Nephron (organoid): ENCODE results near the gene GAL3ST2.

Source experiments
- H3K27ac Mint-ChIP-seq, 3 experiments: 2 replicates each; pipeline ENCODE4 v1.8.0; 2020; ENCODE audit warnings: mixed read lengths in 3 of 3, mild to moderate bottlenecking in 2 of 3, moderate library complexity in 1 of 3
- H3K27me3 Mint-ChIP-seq: 2 replicates; pipeline ENCODE4 v1.8.0; 2021; ENCODE audit warnings: low read depth, mild to moderate bottlenecking, moderate library complexity, mixed read lengths
- H3K36me3 Mint-ChIP-seq: 2 replicates; pipeline ENCODE4 v1.8.0; 2020; ENCODE audit warnings: low read depth, mixed read lengths
- H3K4me1 Mint-ChIP-seq: 2 replicates; pipeline ENCODE4 v1.8.0; 2020; ENCODE audit warnings: mixed read lengths
- H3K4me3 Mint-ChIP-seq, 3 experiments: 2 replicates each; pipeline ENCODE4 v1.8.0; 2020; ENCODE audit warnings: mild to moderate bottlenecking in 3 of 3, mixed read lengths in 3 of 3, moderate library complexity in 2 of 3
- H3K9me3 Mint-ChIP-seq: 2 replicates; pipeline ENCODE4 v1.8.0; 2020; ENCODE audit warnings: mixed read lengths
- TF ChIP-seq, protein P1 (sequence below), 3 experiments: fragments of 200-600 bp; sonication (generic); IDR thresholded peaks; one replicate each; pipeline ENCODE4 v1.5.0; 2021; ENCODE audit warnings: antibody characterized with exemption in 3 of 3; ENCODE audit not compliant: unreplicated experiment in 3 of 3

Gene GAL3ST2

DNA sequence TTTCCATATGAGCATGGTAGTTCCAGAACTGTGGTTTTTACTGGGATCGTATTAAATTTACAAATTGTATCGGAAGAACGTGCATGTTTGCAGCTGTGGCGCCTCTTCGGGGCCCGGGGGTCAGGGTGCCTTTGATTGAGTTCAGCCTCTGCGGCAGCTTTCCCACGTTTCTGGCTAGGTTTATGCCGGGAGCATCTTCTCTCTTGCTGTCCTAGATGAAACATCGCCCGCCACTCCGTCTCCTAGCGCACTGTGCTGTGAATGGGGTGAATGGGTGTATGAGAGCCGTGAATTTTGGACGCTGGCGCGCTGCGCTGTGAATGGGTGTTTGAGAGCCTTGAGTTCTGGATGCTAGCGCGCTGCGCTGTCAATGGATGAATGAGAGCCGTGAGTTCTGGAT lies 69.8 kb downstream of the GAL3ST2 start:
- Mint-ChIP-seq H3K4me1 (peaks cover 25% of the 10 kb centered on the region), H3K9me3 (no peaks in the 10 kb centered on the region), H3K36me3 (no peaks in the 10 kb centered on the region), H3K4me3 (peak overlapping the region; percentile 8 to 73 (median 71)), H3K27ac (peak overlapping the region in 1 of 3 experiments; percentile 53), H3K27me3 (peaks cover 17% of the 10 kb centered on the region)
- TF ChIP-seq, protein P1, sequence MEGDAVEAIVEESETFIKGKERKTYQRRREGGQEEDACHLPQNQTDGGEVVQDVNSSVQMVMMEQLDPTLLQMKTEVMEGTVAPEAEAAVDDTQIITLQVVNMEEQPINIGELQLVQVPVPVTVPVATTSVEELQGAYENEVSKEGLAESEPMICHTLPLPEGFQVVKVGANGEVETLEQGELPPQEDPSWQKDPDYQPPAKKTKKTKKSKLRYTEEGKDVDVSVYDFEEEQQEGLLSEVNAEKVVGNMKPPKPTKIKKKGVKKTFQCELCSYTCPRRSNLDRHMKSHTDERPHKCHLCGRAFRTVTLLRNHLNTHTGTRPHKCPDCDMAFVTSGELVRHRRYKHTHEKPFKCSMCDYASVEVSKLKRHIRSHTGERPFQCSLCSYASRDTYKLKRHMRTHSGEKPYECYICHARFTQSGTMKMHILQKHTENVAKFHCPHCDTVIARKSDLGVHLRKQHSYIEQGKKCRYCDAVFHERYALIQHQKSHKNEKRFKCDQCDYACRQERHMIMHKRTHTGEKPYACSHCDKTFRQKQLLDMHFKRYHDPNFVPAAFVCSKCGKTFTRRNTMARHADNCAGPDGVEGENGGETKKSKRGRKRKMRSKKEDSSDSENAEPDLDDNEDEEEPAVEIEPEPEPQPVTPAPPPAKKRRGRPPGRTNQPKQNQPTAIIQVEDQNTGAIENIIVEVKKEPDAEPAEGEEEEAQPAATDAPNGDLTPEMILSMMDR (IDR thresholded peaks at IDR 0.05; ENCODE audit: unreplicated experiment in 3 of 3): no peak

DNA sequence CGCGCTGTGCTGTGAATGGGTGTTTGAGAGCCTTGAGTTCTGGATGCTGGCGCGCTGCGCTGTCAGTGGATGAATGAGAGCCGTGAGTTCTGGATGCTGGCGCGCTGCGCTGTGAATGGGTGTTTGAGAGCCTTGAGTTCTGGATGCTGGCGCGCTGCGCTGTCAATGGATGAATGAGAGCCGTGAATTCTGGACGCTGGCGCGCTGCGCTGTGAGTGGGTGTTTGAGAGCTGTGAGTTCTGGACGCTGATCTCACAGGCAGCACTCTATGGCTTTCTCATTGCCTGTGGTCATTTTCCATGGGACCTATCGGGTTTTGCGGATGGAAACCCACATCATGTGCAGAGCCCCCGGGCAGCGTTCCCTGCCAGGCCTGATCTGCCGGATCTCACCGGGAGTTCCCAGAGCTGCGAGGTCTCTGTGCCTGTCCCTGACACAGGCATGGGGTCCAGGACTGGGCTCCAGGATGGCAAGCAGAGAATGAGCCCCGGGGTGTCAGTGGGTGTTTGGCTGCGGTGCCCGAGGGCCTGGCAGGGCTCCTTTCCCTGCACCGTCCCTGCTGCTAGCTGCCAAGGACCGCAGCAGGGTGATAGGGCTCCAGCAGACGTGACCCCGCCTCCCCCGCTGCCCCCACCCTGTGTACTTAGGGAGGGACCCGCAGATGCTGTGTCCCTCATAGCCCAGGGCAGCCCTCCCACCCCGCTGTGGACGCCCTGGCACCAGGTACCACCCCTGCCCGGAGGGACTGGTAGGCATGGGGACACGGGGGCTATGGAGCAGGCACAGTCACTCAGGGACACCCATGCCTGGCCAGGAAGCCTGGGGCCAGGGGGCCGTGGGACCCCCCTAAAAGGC lies 72.4 kb downstream of the GAL3ST2 start:
- Mint-ChIP-seq H3K4me3 (no peak overlapping the region), H3K4me1 (peaks cover 16% of the 10 kb centered on the region), H3K36me3 (no peaks in the 10 kb centered on the region), H3K27me3 (peaks cover 15% of the 10 kb centered on the region), H3K27ac (no peak overlapping the region), H3K9me3 (no peaks in the 10 kb centered on the region)
- TF ChIP-seq, protein P1 (IDR thresholded peaks at IDR 0.05; ENCODE audit: unreplicated experiment in 3 of 3): no peak

DNA sequence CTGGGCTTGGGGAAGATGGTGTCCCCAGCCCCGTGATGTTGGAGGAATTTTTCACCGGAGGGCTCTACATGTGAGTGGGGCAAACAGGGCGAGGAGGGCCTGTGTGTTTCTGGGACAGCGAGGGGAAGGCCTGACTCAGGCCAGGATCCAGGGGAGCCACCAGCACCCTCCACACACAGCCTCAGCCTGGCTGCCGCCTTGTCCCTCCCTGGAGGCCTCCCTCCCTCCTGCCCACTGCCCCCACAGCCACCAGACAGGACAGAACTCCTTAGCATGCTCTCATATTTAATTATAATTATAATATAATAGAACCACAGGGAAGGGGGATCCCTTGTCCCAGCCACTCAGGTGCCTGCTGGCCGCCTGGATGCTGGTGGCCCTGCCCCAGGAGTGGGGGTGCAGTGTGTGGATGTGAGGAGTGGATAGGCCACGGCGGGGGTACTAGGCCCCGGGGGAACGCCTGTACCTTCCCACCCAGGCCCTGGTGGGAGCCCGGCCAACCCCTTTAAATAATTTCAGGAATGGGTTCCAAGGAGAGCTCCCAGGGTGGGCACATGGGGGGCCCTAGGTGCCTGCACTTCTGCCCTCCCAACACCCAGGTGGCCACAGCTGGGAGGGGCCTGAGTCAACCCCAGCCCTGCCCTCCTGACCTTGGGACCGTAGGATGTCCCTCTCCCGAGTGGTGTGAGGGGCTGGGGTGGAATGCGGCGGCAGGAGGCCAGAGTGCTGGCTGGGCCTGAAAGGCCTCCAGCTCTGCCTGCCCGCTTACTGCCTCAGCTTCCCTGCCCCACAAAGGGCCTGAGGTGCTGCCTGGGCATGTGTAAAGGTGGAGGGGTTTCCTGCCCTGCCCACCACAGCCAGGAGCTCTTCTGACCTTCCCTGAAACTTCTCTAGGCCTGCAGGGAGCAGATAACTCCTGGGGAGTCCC lies 73.3 kb downstream of the GAL3ST2 start:
- Mint-ChIP-seq H3K9me3 (no peaks in the 10 kb centered on the region), H3K4me3 (no peak overlapping the region), H3K27me3 (peaks cover 15% of the 10 kb centered on the region), H3K4me1 (peaks cover 16% of the 10 kb centered on the region), H3K27ac (no peak overlapping the region), H3K36me3 (no peaks in the 10 kb centered on the region)
- TF ChIP-seq, protein P1 (IDR thresholded peaks at IDR 0.05; ENCODE audit: unreplicated experiment in 3 of 3): no peak

DNA sequence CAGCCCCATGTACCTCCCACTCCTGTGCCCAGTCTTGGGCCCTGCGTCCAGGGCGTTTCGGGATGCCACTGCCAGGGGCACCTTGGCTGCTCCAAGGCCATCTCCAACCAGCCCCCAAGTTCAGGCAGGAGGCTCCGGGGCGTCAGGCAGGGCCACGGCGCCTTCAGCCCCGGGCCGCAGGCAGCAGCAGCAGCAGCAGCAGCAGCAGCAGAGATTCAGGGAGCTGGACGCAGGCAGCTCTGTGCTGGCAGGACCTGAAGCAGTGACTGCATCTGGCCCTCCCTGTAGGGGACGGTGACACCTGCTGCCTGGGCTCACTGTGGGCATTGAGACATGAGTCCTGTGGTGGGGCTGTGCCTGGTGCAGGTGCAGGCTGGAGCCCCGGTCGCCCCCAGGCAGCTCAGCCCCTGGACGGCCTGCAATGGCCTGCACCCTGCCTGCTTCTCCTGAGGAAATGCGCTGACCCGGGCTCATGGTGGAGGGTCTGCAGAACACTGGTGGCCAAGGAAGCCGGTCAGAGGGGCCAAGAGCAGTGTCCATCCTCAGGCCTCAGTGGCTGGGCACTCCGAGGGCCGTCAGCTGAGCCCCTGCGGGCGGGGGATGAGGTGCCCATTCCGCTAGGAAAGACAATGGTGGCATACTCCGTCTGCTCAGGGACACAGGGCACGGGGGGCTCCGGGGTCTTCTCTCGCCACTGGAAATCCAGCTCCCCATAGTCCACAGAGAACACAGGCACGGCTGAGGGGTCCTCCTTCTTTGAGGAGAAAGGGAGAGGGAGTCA lies 74.1 kb downstream of the GAL3ST2 start:
- TF ChIP-seq, protein P1 (IDR thresholded peaks at IDR 0.05; ENCODE audit: unreplicated experiment in 3 of 3): no peak
- H3K9me3 Mint-ChIP-seq: no peaks in the 10 kb centered on the region
- H3K36me3 Mint-ChIP-seq: no peaks in the 10 kb centered on the region
- H3K27ac Mint-ChIP-seq: no peak overlapping the region
- H3K27me3 Mint-ChIP-seq: peaks cover 15% of the 10 kb centered on the region
- H3K4me3 Mint-ChIP-seq: no peak overlapping the region
- peaks cover 8% of the 10 kb centered on the region for H3K4me1 Mint-ChIP-seq

DNA sequence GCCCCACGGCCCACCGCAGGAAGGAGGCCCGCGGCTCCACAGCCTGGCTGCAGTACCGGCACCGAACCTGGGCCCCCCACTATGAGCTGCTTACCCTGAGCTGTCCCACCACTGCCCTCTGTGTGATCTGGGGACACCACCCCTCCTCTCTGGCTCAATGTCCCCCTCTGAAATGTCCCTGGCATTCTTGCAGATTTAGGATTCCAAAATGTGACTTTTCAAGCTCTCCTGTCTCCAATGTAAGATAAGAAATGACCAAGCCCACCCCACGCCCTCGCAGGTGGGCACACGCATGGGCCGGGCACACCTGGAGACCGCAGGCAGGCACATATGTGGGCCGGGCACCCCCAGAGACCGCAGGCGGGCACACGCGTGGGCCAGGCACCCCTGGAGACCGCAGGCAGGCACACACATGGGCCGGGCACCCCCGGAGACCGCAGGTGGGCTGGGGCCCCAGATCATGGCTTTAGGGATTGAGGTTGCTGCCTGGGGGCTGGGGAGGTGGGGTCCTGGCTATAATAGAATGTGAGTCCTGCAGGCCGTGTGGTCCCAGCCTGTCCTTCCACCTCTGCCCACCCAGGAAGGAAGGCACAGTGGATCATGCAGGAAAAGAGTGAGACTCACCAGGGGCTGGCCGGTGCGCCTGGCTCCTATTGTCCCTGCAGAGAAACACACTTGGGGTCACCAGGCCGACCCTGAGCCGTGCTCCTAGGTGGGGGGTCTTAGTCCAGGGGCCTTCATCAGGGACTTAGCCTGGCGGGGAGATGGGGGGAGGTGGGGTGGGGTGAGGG lies 74.9 kb downstream of the GAL3ST2 start:
- no peaks in the 10 kb centered on the region for H3K36me3 Mint-ChIP-seq
- no peak overlapping the region for H3K27ac Mint-ChIP-seq

More for the DNA sequence above, 74.9 kb downstream of the GAL3ST2 start:
- H3K4me1 Mint-ChIP-seq: peaks cover 2% of the 10 kb centered on the region
- no peak overlapping the region for H3K4me3 Mint-ChIP-seq
- TF ChIP-seq, protein P1 (IDR thresholded peaks at IDR 0.05; ENCODE audit: unreplicated experiment in 3 of 3): no peak
- peaks cover 7% of the 10 kb centered on the region for H3K27me3 Mint-ChIP-seq
- H3K9me3 Mint-ChIP-seq: no peaks in the 10 kb centered on the region
